Measurements from ENCODE around the gene PCYT1B.
"Not testable (repeated sequence)": the region's sequence is repeated elsewhere in the genome, so short reads cannot be mapped to it uniquely, and the experiment has no call there.

Gene PCYT1B

GRCh38 chrX:24661292-24661691 lies 14.1 kb upstream of the PCYT1B start:
- no peak for DNase-seq (ENCODE audit: low read depth)
- H3K4me3 ChIP-seq (replicated peaks; ENCODE audit: low read depth, low read length) = no peak overlapping the region
- TF ChIP-seq, protein P1, sequence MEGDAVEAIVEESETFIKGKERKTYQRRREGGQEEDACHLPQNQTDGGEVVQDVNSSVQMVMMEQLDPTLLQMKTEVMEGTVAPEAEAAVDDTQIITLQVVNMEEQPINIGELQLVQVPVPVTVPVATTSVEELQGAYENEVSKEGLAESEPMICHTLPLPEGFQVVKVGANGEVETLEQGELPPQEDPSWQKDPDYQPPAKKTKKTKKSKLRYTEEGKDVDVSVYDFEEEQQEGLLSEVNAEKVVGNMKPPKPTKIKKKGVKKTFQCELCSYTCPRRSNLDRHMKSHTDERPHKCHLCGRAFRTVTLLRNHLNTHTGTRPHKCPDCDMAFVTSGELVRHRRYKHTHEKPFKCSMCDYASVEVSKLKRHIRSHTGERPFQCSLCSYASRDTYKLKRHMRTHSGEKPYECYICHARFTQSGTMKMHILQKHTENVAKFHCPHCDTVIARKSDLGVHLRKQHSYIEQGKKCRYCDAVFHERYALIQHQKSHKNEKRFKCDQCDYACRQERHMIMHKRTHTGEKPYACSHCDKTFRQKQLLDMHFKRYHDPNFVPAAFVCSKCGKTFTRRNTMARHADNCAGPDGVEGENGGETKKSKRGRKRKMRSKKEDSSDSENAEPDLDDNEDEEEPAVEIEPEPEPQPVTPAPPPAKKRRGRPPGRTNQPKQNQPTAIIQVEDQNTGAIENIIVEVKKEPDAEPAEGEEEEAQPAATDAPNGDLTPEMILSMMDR (IDR thresholded peaks at IDR 0.05; ENCODE audit: low read length, missing control alignments) = no peak

GRCh38 chrX:24659646-24660045 lies 12.5 kb upstream of the PCYT1B start:
- no peak for DNase-seq (ENCODE audit: low read depth)
- TF ChIP-seq, protein P1 (IDR thresholded peaks at IDR 0.05; ENCODE audit: low read length, missing control alignments) = no peak
- no peak overlapping the region for H3K4me3 ChIP-seq (replicated peaks; ENCODE audit: low read depth, low read length)

DNA sequence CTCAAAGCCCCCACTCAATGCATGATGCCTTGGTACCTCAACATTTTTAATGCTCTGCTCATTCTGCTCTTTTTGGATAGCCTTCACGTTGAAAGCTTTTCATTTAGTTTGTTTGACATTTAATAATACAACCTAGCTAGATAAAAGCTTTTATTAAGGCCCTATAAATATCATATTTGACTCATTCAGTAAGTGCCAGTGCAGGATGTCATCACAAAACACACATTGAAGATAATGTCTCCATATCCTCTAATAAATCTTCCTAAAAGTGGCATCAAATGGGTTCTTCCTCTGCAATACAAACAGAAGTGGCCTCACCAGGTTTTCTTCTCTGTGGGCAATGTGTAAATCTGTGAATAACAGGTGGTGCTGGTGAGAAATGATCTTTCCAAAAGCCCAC lies 12.0 kb upstream of the PCYT1B start:
- no peak for DNase-seq (ENCODE audit: low read depth)
- TF ChIP-seq, protein P1 (IDR thresholded peaks at IDR 0.05; ENCODE audit: low read length, missing control alignments) = no peak
- H3K4me3 ChIP-seq (replicated peaks; ENCODE audit: low read depth, low read length) = no peak overlapping the region

GRCh38 chrX:24658421-24658820 lies 11.3 kb upstream of the PCYT1B start:
- DNase-seq (ENCODE audit: low read depth) = peak; percentile 25
- H3K4me3 ChIP-seq (replicated peaks; ENCODE audit: low read depth, low read length) = no peak overlapping the region
- TF ChIP-seq, protein P1 (IDR thresholded peaks at IDR 0.05; ENCODE audit: low read length, missing control alignments) = no peak

DNA sequence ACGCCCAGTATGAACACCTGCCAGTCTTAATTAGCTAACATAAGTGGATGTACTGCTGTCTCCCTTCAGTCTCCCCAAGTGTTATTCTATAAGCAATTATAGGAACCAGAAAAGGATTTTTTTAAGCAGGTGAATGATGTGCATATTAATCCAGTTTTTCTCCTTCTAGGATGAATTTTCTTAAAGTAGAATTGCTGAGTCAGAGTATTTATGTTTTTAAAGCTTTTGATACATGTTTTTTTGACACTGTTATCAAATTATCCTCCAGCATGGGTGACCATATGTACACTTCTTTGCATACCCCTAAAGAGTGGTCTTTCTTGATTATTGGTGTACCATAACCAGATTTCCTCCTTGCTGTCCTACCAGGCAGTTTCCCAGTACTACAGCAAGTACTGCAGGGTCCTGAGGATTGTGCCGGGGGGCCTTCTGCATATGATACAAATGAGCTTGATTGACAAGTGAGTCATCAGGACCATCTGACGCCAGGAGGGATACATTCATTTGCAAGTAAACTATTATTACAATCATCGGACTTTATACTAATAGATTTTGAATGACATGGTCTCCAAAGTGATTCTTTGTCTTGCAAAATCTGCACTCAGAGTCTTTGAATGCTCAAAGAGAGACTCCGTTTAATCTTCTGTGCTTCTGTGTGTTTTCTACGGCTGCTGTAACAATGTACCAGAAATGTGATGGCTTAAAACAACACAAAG lies 10.7 kb upstream of the PCYT1B start:
- no peak overlapping the region for H3K4me3 ChIP-seq (replicated peaks; ENCODE audit: low read depth, low read length)
- TF ChIP-seq, protein P1 (IDR thresholded peaks at IDR 0.05; ENCODE audit: low read length, missing control alignments) = no peak

DNA sequence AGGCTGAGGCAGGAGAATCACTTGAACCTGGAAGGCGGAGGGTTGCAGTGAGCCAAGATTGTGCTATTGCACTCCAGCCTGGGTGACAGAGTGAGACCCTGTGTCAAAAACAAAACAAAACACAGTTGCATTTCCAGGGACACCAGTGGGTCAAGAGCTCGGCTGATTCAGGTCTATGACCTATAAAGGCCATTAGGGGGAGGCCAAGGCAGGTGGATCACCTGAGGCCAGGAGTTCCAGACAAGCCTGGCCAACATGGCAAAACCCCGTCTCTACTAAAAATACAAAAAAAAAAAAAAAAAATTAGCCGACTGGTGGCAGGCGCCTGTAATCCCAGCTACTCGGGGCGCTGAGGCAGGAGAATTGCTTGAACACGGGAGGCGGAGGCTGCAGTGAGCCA lies 8.5 kb upstream of the PCYT1B start:
- not testable (repeated sequence) for DNase-seq (ENCODE audit: low read depth); H3K4me3 ChIP-seq (replicated peaks; ENCODE audit: low read depth, low read length)

More for the DNA sequence above, 10.7 kb upstream of the PCYT1B start:
- DNase-seq (ENCODE audit: low read depth) = no peak

GRCh38 chrX:24651783-24652182 lies 4.6 kb upstream of the PCYT1B start:
- H3K4me3 ChIP-seq (replicated peaks; ENCODE audit: low read depth, low read length) = no peak overlapping the region
- no peak for DNase-seq (ENCODE audit: low read depth)

More at GRCh38 chrX:24651783-24652182, 4.6 kb upstream of the PCYT1B start:
- TF ChIP-seq, protein P1 (IDR thresholded peaks at IDR 0.05; ENCODE audit: low read length, missing control alignments) = no peak

Data from fibroblast of pulmonary artery (primary cell).